Measurements from ENCODE around the gene CDKL4. TPM values are rescaled to one million over a fixed set of nuclear protein-coding genes. Genes with fewer than 3 reads are reported as not detected.
A peak's percentile ranks its signal among the peaks of the same experiment; 100 is the strongest.
"Not testable (repeated sequence)": the region's sequence is repeated elsewhere in the genome, so short reads cannot be mapped to it uniquely, and the experiment has no call there.

CDKL4 gene
- total RNA-seq, 4 donors from 2014 or later: 0.39 to 1.9 (median 1.4) TPM; not detected in 1

GRCh38 chr2:39246382-39246980 lies 2.7 kb upstream of the CDKL4 start:
- no peaks in the 10 kb centered on the region for H3K4me1 ChIP-seq
- ATAC-seq: no peak
- TF ChIP-seq POLR2A (IDR thresholded peaks at IDR 0.05) (no peak), POLR2AphosphoS5 (IDR thresholded peaks at IDR 0.05) (no peak), EP300 (IDR thresholded peaks at IDR 0.05) (no peak), CTCF (IDR thresholded peaks at IDR 0.05) (no peak)
- H3K9me3 ChIP-seq: no peaks in the 10 kb centered on the region
- H3K4me3 ChIP-seq: no peak overlapping the region
- WGBS, 2 donors (ENCODE audit: low coverage in 1 of 2): 86 to 92% methylated on average over 1 of the region's 1 CpG
- H3K27ac ChIP-seq: no peak overlapping the region
- H3K36me3 ChIP-seq: peaks cover 0 to 29% of the 10 kb centered on the region in 2 donors
- H3K27me3 ChIP-seq: no peaks in the 10 kb centered on the region

GRCh38 chr2:39244963-39245625 lies 1.3 kb upstream of the CDKL4 start:
- WGBS, 2 donors (ENCODE audit: low coverage in 1 of 2): 88 to 90% methylated on average over 5 to 9 of the region's 31 CpGs
- ATAC-seq, H3K4me1 ChIP-seq, H3K27me3 ChIP-seq, H3K27ac ChIP-seq, H3K9me3 ChIP-seq: not testable (repeated sequence)
- peaks cover 0 to 15% of the 10 kb centered on the region in 2 donors for H3K36me3 ChIP-seq
- peak overlapping the region in 1 of 2 donors; percentile 16 for H3K4me3 ChIP-seq

- not testable (repeated sequence) for H3K9me3 ChIP-seq, H3K4me1 ChIP-seq, H3K27ac ChIP-seq, H3K36me3 ChIP-seq, ATAC-seq, H3K27me3 ChIP-seq
- WGBS, 2 donors (ENCODE audit: low coverage in 1 of 2): 81% methylated on average over 2 of the region's 39 CpGs; no CpG with 5 or more reads in 1 of the 2 donors
- peak overlapping the region in 1 of 2 donors; percentile 38 for H3K4me3 ChIP-seq
Measured at GRCh38 chr2:39244241-39244862, 582 bp upstream of the CDKL4 start.

- Histone ChIP-seq H3K36me3 (no peaks in the 10 kb centered on the region), H3K4me1 (no peaks in the 10 kb centered on the region), H3K4me3 (no peak overlapping the region), H3K27me3 (no peaks in the 10 kb centered on the region), H3K9me3 (no peaks in the 10 kb centered on the region), H3K27ac (no peak overlapping the region)
- TF ChIP-seq EP300 (IDR thresholded peaks at IDR 0.05): no peak
- TF ChIP-seq POLR2A (IDR thresholded peaks at IDR 0.05): no peak
- no peak for TF ChIP-seq CTCF (IDR thresholded peaks at IDR 0.05)
- no peak for TF ChIP-seq POLR2AphosphoS5 (IDR thresholded peaks at IDR 0.05)
- 71 to 73% methylated on average over 4 of the region's 4 CpGs for WGBS, 2 donors (ENCODE audit: low coverage in 1 of 2)
- ATAC-seq: no peak
Measured at GRCh38 chr2:39241588-39241987, 2.2 kb downstream of the CDKL4 start.

GRCh38 chr2:39240758-39241157 lies 3.0 kb downstream of the CDKL4 start:
- TF ChIP-seq EP300 (IDR thresholded peaks at IDR 0.05) (no peak), CTCF (IDR thresholded peaks at IDR 0.05) (no peak), POLR2AphosphoS5 (IDR thresholded peaks at IDR 0.05) (no peak), POLR2A (IDR thresholded peaks at IDR 0.05) (no peak)
- Histone ChIP-seq H3K4me1 (no peaks in the 10 kb centered on the region), H3K4me3 (no peak overlapping the region), H3K9me3 (no peaks in the 10 kb centered on the region), H3K36me3 (no peaks in the 10 kb centered on the region), H3K27ac (no peak overlapping the region), H3K27me3 (no peaks in the 10 kb centered on the region)
- 83 to 87% methylated on average over 5 to 6 of the region's 6 CpGs for WGBS, 2 donors (ENCODE audit: low coverage in 1 of 2)
- ATAC-seq: no peak

GRCh38 chr2:39234754-39235153 lies 9.0 kb downstream of the CDKL4 start:
- TF ChIP-seq POLR2A (IDR thresholded peaks at IDR 0.05) (no peak), EP300 (IDR thresholded peaks at IDR 0.05) (no peak), CTCF (IDR thresholded peaks at IDR 0.05) (no peak)
- WGBS, 2 donors (ENCODE audit: low coverage in 1 of 2): 100% methylated on average over 1 of the region's 1 CpG
- no peak overlapping the region for H3K4me3 ChIP-seq

More at GRCh38 chr2:39234754-39235153, 9.0 kb downstream of the CDKL4 start:
- Histone ChIP-seq H3K4me1 (peaks cover 0 to 5% (median 0%) of the 10 kb centered on the region in 3 donors), H3K36me3 (no peaks in the 10 kb centered on the region), H3K9me3 (no peaks in the 10 kb centered on the region), H3K27me3 (no peaks in the 10 kb centered on the region), H3K27ac (no peak overlapping the region)
- ATAC-seq: no peak
